ENCODE measurements around the gene RPL37. TPM values are rescaled to one million over a fixed set of nuclear protein-coding genes. Genes with fewer than 3 reads are reported as not detected.
"Not testable (repeated sequence)": the region's sequence is repeated elsewhere in the genome, so short reads cannot be mapped to it uniquely, and the experiment has no call there.

RPL37 gene
- total RNA-seq, 1 donor from 2014 or later: 1,090 TPM

DNA sequence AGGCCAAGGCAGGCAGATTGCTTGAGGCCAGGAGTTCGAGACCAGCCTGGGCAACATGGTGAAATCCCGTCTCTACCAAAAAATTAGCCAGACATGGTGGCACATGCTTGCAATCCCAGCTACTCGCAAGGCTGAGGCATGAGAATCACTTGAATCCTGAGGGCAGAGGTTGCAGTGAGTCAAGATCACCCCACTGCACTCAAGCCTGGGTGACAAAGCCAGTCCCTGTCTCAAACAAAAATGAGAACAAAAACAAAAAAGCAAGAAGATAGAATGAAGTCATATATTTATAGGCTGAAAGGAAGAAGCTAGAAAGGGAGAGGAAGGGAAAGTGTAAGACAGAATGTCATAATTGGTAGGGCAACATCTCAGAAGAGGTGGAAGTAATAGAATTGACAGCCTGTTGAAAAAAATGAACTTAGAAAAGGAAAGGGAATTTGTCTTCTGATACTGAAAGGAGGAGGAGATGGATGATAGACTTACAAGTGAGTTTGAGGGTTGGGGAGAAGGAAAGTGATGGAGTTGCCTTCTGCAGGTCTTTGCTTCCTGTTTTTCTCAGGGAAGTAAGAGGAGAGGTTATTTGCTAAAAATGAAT, 38.4 kb upstream of the RPL37 start:
- no peaks in the 10 kb centered on the region for H4K20me1 ChIP-seq (ENCODE audit: insufficient read depth, low read length)
- no peaks in the 10 kb centered on the region for H3K27me3 ChIP-seq (ENCODE audit: insufficient read depth, low read length)
- H3K4me3 ChIP-seq (ENCODE audit: insufficient read depth, low read depth, low read length): no peak overlapping the region
- peaks cover 4% of the 10 kb centered on the region for H3K9me3 ChIP-seq (ENCODE audit: insufficient read depth, low read depth, low read length)
- no peaks in the 10 kb centered on the region for H3K36me3 ChIP-seq (ENCODE audit: insufficient read depth, low read length)
- H3K36me3 Mint-ChIP-seq (ENCODE audit: low read depth, unreplicated experiment): no peaks in the 10 kb centered on the region
- H3K4me1 Mint-ChIP-seq (ENCODE audit: low read depth, unreplicated experiment): no peaks in the 10 kb centered on the region
- no peak overlapping the region for H3K9ac ChIP-seq (ENCODE audit: low read length)
- no peak overlapping the region for H3K27ac ChIP-seq (ENCODE audit: low read depth, low read length)
- FAIRE-seq: no peak
- peaks cover 11% of the 10 kb centered on the region for H3K9me3 Mint-ChIP-seq (ENCODE audit: unreplicated experiment)
- no peaks in the 10 kb centered on the region for H3K27me3 Mint-ChIP-seq (ENCODE audit: low read depth, unreplicated experiment)
- H3K79me2 ChIP-seq (ENCODE audit: insufficient read depth, low read length): no peaks in the 10 kb centered on the region
- H3K4me1 ChIP-seq (ENCODE audit: insufficient read depth, low read length): no peaks in the 10 kb centered on the region
- no peak for DNase-seq (ENCODE audit: low read depth)
- TF ChIP-seq EZH2 (IDR thresholded peaks at IDR 0.05; ENCODE audit: insufficient read depth, low read length): no peak
- no peak overlapping the region for H3K4me2 ChIP-seq (ENCODE audit: low read length)
- H3K4me3 Mint-ChIP-seq (ENCODE audit: unreplicated experiment): no peak overlapping the region
- no peak overlapping the region for H3K27ac Mint-ChIP-seq (ENCODE audit: unreplicated experiment)
- no peak overlapping the region for H2AFZ ChIP-seq (ENCODE audit: low read depth, low read length)

DNA sequence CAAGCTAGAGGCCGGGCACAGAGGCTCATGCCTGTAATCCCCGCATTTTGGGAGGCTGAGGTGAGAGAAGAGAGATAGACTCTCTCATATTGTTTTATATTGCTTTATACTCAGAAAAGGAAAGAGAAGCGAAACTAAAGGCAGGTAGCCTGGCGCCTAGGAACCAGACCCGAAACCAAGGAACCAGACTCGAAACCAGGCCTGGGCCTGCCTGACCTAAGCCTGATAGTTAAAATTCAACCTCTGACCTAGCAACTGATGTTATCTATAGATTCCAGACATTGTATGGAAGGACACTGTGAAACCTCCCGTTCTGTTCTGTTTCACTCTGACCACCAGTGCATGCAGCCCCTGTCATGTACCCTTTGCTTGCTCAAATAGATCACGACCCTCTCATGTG, 37.2 kb upstream of the RPL37 start:
- H2AFZ ChIP-seq (ENCODE audit: low read depth, low read length); H3K4me1 Mint-ChIP-seq (ENCODE audit: low read depth, unreplicated experiment); H3K4me3 ChIP-seq (ENCODE audit: insufficient read depth, low read depth, low read length); H3K9me3 Mint-ChIP-seq (ENCODE audit: unreplicated experiment); FAIRE-seq; DNase-seq (ENCODE audit: low read depth); H3K9ac ChIP-seq (ENCODE audit: low read length); H3K27me3 Mint-ChIP-seq (ENCODE audit: low read depth, unreplicated experiment); H3K27ac ChIP-seq (ENCODE audit: low read depth, low read length); H3K4me2 ChIP-seq (ENCODE audit: low read length); H4K20me1 ChIP-seq (ENCODE audit: insufficient read depth, low read length); H3K4me3 Mint-ChIP-seq (ENCODE audit: unreplicated experiment); H3K36me3 Mint-ChIP-seq (ENCODE audit: low read depth, unreplicated experiment); H3K27me3 ChIP-seq (ENCODE audit: insufficient read depth, low read length); H3K36me3 ChIP-seq (ENCODE audit: insufficient read depth, low read length); H3K4me1 ChIP-seq (ENCODE audit: insufficient read depth, low read length); H3K79me2 ChIP-seq (ENCODE audit: insufficient read depth, low read length); H3K9me3 ChIP-seq (ENCODE audit: insufficient read depth, low read depth, low read length); H3K27ac Mint-ChIP-seq (ENCODE audit: unreplicated experiment): not testable (repeated sequence)

DNA sequence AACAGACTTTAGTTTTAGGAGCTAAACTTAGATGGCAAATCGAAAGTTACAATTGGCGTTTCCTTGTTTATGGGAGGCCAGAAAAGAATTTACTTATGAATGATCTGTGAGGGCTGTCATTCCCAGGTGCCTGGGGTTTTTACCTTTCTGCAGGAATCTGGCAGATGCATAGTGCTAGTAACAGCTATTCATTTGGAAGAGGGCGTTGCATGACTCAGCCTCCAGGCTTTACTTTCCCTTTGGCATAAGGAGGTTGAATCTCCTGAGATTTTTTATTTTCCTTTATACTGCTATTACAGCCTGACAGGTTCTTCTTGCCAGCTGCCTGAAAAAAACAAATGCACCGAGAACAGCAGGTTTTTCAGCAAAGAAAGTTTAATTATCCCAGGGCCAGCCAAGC, 36.2 kb upstream of the RPL37 start:
- H3K27ac ChIP-seq (ENCODE audit: low read depth, low read length): no peak overlapping the region
- Mint-ChIP-seq H3K27ac (ENCODE audit: unreplicated experiment) (no peak overlapping the region), H3K4me3 (ENCODE audit: unreplicated experiment) (no peak overlapping the region), H3K9me3 (ENCODE audit: unreplicated experiment) (peaks cover 3% of the 10 kb centered on the region), H3K27me3 (ENCODE audit: low read depth, unreplicated experiment) (no peaks in the 10 kb centered on the region), H3K4me1 (ENCODE audit: low read depth, unreplicated experiment) (no peaks in the 10 kb centered on the region), H3K36me3 (ENCODE audit: low read depth, unreplicated experiment) (no peaks in the 10 kb centered on the region)
- no peak overlapping the region for H2AFZ ChIP-seq (ENCODE audit: low read depth, low read length)
- no peaks in the 10 kb centered on the region for H3K36me3 ChIP-seq (ENCODE audit: insufficient read depth, low read length)
- no peak for TF ChIP-seq EZH2 (IDR thresholded peaks at IDR 0.05; ENCODE audit: insufficient read depth, low read length)
- TF ChIP-seq, protein P1, sequence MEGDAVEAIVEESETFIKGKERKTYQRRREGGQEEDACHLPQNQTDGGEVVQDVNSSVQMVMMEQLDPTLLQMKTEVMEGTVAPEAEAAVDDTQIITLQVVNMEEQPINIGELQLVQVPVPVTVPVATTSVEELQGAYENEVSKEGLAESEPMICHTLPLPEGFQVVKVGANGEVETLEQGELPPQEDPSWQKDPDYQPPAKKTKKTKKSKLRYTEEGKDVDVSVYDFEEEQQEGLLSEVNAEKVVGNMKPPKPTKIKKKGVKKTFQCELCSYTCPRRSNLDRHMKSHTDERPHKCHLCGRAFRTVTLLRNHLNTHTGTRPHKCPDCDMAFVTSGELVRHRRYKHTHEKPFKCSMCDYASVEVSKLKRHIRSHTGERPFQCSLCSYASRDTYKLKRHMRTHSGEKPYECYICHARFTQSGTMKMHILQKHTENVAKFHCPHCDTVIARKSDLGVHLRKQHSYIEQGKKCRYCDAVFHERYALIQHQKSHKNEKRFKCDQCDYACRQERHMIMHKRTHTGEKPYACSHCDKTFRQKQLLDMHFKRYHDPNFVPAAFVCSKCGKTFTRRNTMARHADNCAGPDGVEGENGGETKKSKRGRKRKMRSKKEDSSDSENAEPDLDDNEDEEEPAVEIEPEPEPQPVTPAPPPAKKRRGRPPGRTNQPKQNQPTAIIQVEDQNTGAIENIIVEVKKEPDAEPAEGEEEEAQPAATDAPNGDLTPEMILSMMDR (IDR thresholded peaks at IDR 0.05; ENCODE audit: insufficient read depth, low read depth, low read length): no peak
- FAIRE-seq (no peak), DNase-seq (ENCODE audit: low read depth) (no peak)
- no peaks in the 10 kb centered on the region for H3K4me1 ChIP-seq (ENCODE audit: insufficient read depth, low read length)
- no peaks in the 10 kb centered on the region for H3K27me3 ChIP-seq (ENCODE audit: insufficient read depth, low read length)
- H3K4me3 ChIP-seq (ENCODE audit: insufficient read depth, low read depth, low read length): no peak overlapping the region
- no peak overlapping the region for H3K4me2 ChIP-seq (ENCODE audit: low read length)
- H4K20me1 ChIP-seq (ENCODE audit: insufficient read depth, low read length): no peaks in the 10 kb centered on the region
- no peaks in the 10 kb centered on the region for H3K79me2 ChIP-seq (ENCODE audit: insufficient read depth, low read length)
- no peak overlapping the region for H3K9ac ChIP-seq (ENCODE audit: low read length)
- H3K9me3 ChIP-seq (ENCODE audit: insufficient read depth, low read depth, low read length): no peaks in the 10 kb centered on the region
